Activated CD4-positive, alpha-beta T cell treated with anti-CD3 and anti-CD28 coated beads for 36 hours (primary cell): Measurements from ENCODE around the gene LTN1. TPM values are rescaled to one million over a fixed set of nuclear protein-coding genes. Genes with fewer than 3 reads are reported as not detected.

ENCODE experiments used
- ATAC-seq: fragments of 200-7000 bp; cut with Tn5 transposase; one replicate; pipeline ENCODE4 v1.10.0; 2021; ENCODE audit warnings: mild to moderate bottlenecking, moderate library complexity
- CTCF ChIA-PET: fragments of 350-600 bp; sonication (Branson Sonifier 250); formaldehyde crosslinking; loops from one replicate; lab custom pipeline; 2021; ENCODE audit warnings: antibody characterized with exemption; lab: Charles Lee
- POLR2A ChIA-PET: fragments of 350-600 bp; sonication (Branson Sonifier 250); formaldehyde crosslinking; loops from one replicate; lab custom pipeline; 2021; ENCODE audit warnings: antibody characterized with exemption, inconsistent platforms; lab: Charles Lee
- DNase-seq: peaks from one replicate; pipeline ENCODE4 v3.0.0-alpha.2; 2020
- H3K27ac Mint-ChIP-seq: one replicate; pipeline ENCODE4 v1.8.0; 2021; ENCODE audit warnings: mixed read lengths
- H3K27me3 Mint-ChIP-seq: one replicate; pipeline ENCODE4 v1.8.0; 2021; ENCODE audit warnings: mixed read lengths
- H3K36me3 Mint-ChIP-seq: one replicate; pipeline ENCODE4 v1.8.0; 2021; ENCODE audit warnings: low read depth, mixed read lengths
- H3K4me1 Mint-ChIP-seq: one replicate; pipeline ENCODE4 v1.8.0; 2021; ENCODE audit warnings: mixed read lengths
- H3K4me3 Mint-ChIP-seq: one replicate; pipeline ENCODE4 v1.8.0; 2021; ENCODE audit warnings: mild to moderate bottlenecking, moderate library complexity, mixed read lengths
- H3K9me3 Mint-ChIP-seq: one replicate; pipeline ENCODE4 v1.8.0; 2021; ENCODE audit warnings: low read depth, mixed read lengths
- intact Hi-C, 2 experiments: fragments of 100-400 bp; cut with DNase I in 1 of 2; cut with micrococcal nuclease in 1 of 2; formaldehyde crosslinking; loops; one replicate each; pipeline versions ENCODE4 v1.14.2 to v1.15.1; 2022 to 2024; cut with DNase I, micrococcal nuclease
- total RNA-seq, 2 experiments: library from RNA; stranded (reverse); gene quantifications; one replicate each; pipeline ENCODE4 v1.2.3, GENCODE V29; 2021

Gene LTN1, protein sequence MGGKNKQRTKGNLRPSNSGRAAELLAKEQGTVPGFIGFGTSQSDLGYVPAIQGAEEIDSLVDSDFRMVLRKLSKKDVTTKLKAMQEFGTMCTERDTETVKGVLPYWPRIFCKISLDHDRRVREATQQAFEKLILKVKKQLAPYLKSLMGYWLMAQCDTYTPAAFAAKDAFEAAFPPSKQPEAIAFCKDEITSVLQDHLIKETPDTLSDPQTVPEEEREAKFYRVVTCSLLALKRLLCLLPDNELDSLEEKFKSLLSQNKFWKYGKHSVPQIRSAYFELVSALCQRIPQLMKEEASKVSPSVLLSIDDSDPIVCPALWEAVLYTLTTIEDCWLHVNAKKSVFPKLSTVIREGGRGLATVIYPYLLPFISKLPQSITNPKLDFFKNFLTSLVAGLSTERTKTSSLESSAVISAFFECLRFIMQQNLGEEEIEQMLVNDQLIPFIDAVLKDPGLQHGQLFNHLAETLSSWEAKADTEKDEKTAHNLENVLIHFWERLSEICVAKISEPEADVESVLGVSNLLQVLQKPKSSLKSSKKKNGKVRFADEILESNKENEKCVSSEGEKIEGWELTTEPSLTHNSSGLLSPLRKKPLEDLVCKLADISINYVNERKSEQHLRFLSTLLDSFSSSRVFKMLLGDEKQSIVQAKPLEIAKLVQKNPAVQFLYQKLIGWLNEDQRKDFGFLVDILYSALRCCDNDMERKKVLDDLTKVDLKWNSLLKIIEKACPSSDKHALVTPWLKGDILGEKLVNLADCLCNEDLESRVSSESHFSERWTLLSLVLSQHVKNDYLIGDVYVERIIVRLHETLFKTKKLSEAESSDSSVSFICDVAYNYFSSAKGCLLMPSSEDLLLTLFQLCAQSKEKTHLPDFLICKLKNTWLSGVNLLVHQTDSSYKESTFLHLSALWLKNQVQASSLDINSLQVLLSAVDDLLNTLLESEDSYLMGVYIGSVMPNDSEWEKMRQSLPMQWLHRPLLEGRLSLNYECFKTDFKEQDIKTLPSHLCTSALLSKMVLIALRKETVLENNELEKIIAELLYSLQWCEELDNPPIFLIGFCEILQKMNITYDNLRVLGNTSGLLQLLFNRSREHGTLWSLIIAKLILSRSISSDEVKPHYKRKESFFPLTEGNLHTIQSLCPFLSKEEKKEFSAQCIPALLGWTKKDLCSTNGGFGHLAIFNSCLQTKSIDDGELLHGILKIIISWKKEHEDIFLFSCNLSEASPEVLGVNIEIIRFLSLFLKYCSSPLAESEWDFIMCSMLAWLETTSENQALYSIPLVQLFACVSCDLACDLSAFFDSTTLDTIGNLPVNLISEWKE (N-terminal part only)
- total RNA-seq = 10 to 100 TPM; 26.6 to 29.4 TPM

DNA sequence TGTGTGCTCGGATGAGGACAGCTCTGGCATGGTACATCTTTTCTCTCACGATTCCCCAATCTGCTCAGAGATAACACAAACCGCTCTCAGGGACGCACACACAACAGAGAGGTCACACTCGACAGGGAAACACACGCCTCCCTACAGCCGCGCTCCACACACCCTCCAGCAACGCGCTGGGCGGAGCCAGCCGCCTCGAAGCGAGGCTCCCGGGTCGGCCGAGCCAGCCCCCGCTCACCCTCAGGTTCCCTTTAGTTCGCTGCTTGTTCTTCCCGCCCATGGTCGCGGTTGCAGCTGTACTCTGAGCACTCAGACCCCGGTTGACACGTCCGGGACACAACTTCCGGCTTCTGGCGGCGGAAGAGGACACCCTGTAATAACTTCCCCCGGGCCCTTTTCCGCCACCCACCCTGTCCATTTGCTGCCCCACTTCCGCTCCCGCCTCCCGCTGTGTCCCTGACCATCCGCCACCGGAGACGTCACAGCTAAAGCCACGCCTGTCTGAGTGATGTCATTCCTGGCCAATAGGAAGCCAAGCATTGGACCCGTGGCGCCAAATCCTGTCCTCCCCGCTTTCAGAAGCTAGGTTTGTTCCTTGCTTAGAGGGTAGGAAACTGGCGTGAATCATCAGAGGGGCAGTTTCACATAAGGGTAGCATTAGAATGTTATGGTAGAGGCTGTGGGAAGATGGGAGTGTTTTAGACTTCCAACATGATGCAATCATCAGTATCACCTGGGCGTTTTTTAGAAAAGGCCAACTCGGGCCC is at the start of gene LTN1:
TSS of gene LTN1 (minus strand) at position 352 of the 767 bp plus-strand sequence. CDS start at position 280, 72 bp downstream.
- peaks cover 44% of the 10 kb centered on the region for H3K4me1 Mint-ChIP-seq
- CTCF ChIA-PET = interaction anchor here (0.7 to 1.9 kb wide), 5 partner anchors 10 to 84 kb away, joined by 3 to 13 read pairs (median 4); partner anchors contain the start of gene USP16
- ATAC-seq = peak; percentile 92

DNA sequence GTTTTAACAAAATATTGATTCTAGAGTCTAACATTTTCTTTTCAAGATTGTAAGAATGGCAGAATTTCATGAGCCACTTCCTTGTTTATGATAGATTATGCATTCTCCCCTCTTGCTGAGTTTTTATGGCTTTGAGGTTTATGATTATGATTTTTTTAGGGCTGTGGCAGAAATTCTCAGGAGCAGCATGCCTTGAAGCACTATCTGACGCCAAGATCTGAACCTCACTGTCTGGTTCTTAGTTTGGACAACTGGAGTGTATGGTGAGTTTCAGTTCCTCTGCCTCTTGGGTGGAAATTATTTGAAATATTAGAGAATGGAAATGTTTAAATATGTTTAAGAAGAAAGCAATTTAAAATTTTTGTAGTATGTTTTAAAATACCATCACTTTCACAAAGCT is 42.0 kb upstream of the LTN1 start:
- no peak overlapping the region for H3K4me3 Mint-ChIP-seq
- H3K36me3 Mint-ChIP-seq = peaks cover 49% of the 10 kb centered on the region
- ChIA-PET POLR2A (no interaction called here), CTCF (interaction anchor here (0.7 kb wide), 1 partner anchor 40 kb away, joined by 3 read pairs; no protein-coding TSS in a partner anchor)
- H3K27me3 Mint-ChIP-seq = no peaks in the 10 kb centered on the region
- intact Hi-C loops = no loop called here
- no peaks in the 10 kb centered on the region for H3K9me3 Mint-ChIP-seq
- no peak for ATAC-seq
- no peak for DNase-seq
- H3K27ac Mint-ChIP-seq = peak overlapping the region; percentile 47
- H3K4me1 Mint-ChIP-seq = peaks cover 10% of the 10 kb centered on the region

More for the DNA sequence above, at the start of gene LTN1:
- Mint-ChIP-seq H3K27me3 (no peaks in the 10 kb centered on the region), H3K36me3 (peaks cover 16% of the 10 kb centered on the region), H3K27ac (peak within 1 kb of the TSS; percentile 90), H3K9me3 (no peaks in the 10 kb centered on the region), H3K4me3 (peak within 1 kb of the TSS; percentile 83)
- DNase-seq = peak; percentile 100
- POLR2A ChIA-PET = interaction anchor here (0.5 to 2.1 kb wide), 7 partner anchors 10 to 81 kb away, joined by 3 to 33 read pairs (median 5); partner anchors contain the start of genes CCT8, RWDD2B and USP16
- intact Hi-C loops = loop anchor here (1.0 to 5.0 kb wide), 8 partner anchors 10 to 380 kb away; partner anchors contain the start of genes CCT8 (in 2 of the 2), USP16 (in 2 of the 2) and RWDD2B (in 1 of the 2)

DNA sequence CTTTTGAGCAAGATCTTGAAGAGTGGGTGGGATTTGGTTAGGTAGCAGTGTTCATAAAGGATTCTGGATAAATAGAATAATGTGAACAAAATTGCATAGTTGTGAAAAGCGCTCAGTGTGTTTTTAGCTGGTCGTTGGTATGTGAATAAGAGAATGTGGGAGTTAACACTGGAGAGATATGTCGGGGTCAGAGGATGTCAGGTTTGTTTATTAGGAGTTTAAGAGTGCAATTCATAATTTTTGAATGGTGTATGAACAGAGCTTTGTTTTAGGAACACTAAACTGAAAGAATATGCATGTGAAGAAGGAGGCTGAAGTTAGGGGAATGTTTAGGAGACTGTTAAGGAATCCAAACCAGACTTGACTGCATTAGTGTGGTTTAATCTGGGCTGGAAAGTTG is 41.2 kb upstream of the LTN1 start:
- no peaks in the 10 kb centered on the region for H3K9me3 Mint-ChIP-seq
- H3K4me1 Mint-ChIP-seq = peaks cover 15% of the 10 kb centered on the region
- ChIA-PET POLR2A (no interaction called here), CTCF (interaction anchor here (0.7 kb wide), 1 partner anchor 41 kb away, joined by 3 read pairs; no protein-coding TSS in a partner anchor)
- ATAC-seq = no peak
- H3K4me3 Mint-ChIP-seq = no peak overlapping the region
- no peak for DNase-seq
- H3K27me3 Mint-ChIP-seq = no peaks in the 10 kb centered on the region
- peak overlapping the region; percentile 37 for H3K27ac Mint-ChIP-seq
- peaks cover 49% of the 10 kb centered on the region for H3K36me3 Mint-ChIP-seq
- intact Hi-C loops = no loop called here

DNA sequence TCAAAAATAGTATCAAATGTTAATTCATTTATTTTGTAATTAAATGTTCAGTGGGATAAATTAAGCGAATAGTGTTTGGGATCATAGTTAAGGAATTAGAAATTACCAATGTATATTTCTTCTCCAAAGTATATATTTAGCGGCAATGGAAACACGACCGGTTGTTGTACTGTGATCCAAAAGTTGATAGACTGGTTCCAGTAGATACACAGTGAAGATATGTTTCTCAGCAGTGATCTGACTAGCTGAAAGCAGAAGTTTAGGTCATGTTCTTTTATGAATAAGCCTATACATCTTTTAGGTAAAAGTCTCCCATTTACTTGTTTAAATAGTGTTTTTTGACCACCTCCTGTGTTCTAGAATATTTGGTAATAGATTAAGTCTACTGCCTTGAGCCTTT is 40.6 kb upstream of the LTN1 start:
- no peak for ATAC-seq
- intact Hi-C loops = no loop called here
- H3K4me1 Mint-ChIP-seq = peaks cover 15% of the 10 kb centered on the region
- H3K4me3 Mint-ChIP-seq = no peak overlapping the region
- CTCF ChIA-PET = no interaction called here
- H3K9me3 Mint-ChIP-seq = no peaks in the 10 kb centered on the region
- POLR2A ChIA-PET = no interaction called here
- H3K36me3 Mint-ChIP-seq = peaks cover 54% of the 10 kb centered on the region
- peak overlapping the region; percentile 37 for H3K27ac Mint-ChIP-seq
- no peaks in the 10 kb centered on the region for H3K27me3 Mint-ChIP-seq
- no peak for DNase-seq

DNA sequence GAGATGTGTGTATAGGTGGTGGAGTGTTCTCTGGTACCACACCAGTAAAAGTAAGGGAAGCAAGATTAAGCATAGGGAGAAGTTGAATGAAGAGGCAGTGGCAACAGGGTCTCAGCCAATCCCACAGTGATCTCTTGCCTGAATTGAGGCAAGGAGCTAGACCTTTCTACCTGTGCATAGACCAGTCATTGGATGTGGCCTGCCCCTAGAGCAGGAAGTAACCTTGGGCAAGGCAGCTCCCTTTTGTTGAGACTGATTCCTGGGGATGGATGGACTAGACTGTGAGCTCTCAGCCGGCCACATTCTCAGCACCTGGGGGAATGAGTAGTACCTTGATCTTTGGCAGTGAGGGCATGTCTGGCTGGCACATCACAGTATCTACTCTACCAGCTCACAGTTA is 38.2 kb upstream of the LTN1 start:
- H3K4me3 Mint-ChIP-seq = no peak overlapping the region
- no peak for ATAC-seq
- POLR2A ChIA-PET = interaction anchor here (0.5 kb wide), 1 partner anchor 69 kb away, joined by 3 read pairs; no protein-coding TSS in a partner anchor
- H3K27me3 Mint-ChIP-seq = no peaks in the 10 kb centered on the region
- peak overlapping the region; percentile 29 for H3K27ac Mint-ChIP-seq
- CTCF ChIA-PET = interaction anchor here (0.6 to 1.0 kb wide), 2 partner anchors 46 to 298 kb away, joined by 3 read pairs; no protein-coding TSS in a partner anchor
- peaks cover 24% of the 10 kb centered on the region for H3K4me1 Mint-ChIP-seq
- DNase-seq = no peak
- H3K9me3 Mint-ChIP-seq = no peaks in the 10 kb centered on the region
- H3K36me3 Mint-ChIP-seq = peaks cover 49% of the 10 kb centered on the region
- intact Hi-C loops = no loop called here

DNA sequence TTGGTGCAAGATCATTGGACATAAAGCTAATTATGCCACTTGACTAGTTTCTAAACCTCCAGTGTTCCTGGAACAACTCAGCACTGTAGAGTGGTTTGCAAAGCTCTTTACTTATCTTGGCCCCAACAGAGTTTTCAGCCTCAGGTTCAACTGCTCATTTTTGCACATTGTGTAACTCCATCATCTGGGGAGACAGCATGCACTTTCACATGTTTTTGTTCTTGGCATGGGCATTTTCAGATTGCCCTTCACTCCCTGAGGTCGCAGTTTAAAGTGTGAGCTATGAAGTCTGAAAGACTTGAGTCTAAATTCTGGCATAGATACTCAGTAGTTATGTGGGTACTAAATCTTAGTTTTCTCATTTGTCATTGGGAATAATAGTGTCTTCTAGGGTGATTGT is 36.8 kb upstream of the LTN1 start:
- Mint-ChIP-seq H3K9me3 (no peaks in the 10 kb centered on the region), H3K4me1 (peaks cover 30% of the 10 kb centered on the region), H3K36me3 (peaks cover 47% of the 10 kb centered on the region), H3K27ac (peak overlapping the region; percentile 47), H3K27me3 (no peaks in the 10 kb centered on the region), H3K4me3 (no peak overlapping the region)
- POLR2A ChIA-PET = interaction anchor here (0.7 to 0.8 kb wide), 2 partner anchors 43 to 47 kb away, joined by 3 read pairs; no protein-coding TSS in a partner anchor
- CTCF ChIA-PET = interaction anchor here (0.8 kb wide), 1 partner anchor 11 kb away, joined by 4 read pairs; no protein-coding TSS in a partner anchor
- ATAC-seq = no peak
- no peak for DNase-seq
- intact Hi-C loops = loop anchor here in 1 of 2 experiments (10.0 kb wide), 1 partner anchor 145 kb away; a partner anchor contains a TSS

DNA sequence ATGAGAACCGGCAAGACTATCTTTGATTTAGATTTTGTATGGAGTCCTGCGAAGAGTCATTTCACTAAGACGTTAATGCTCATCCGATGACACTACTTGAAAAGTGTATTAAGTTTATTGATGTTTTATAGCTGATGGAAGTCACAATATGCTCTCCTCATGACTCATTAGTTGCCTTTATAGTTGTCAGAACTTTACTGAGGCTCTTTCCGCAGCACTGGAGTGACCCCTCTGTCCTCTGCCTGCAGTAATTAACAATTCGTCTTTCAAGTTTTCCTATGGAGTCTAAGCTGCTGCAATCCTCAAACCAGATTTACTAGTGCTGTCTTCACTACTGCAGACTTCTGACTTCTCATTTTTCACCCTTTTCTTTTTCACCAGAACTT is 32.6 kb upstream of the LTN1 start:
- POLR2A ChIA-PET = interaction anchor here (0.7 to 2.4 kb wide), 6 partner anchors 23 to 275 kb away, joined by 3 to 32 read pairs (median 7); partner anchors contain the start of genes CCT8 and LTN1
- H3K4me1 Mint-ChIP-seq = peaks cover 41% of the 10 kb centered on the region
- H3K36me3 Mint-ChIP-seq = peaks cover 21% of the 10 kb centered on the region
- ATAC-seq (peak; percentile 16), DNase-seq (peak; percentile 32)
- no peaks in the 10 kb centered on the region for H3K27me3 Mint-ChIP-seq
- intact Hi-C loops = loop anchor here in 1 of 2 experiments (10.0 kb wide), 1 partner anchor 141 kb away; a partner anchor contains a TSS
- no peaks in the 10 kb centered on the region for H3K9me3 Mint-ChIP-seq
- peak overlapping the region; percentile 96 for H3K27ac Mint-ChIP-seq
- CTCF ChIA-PET = interaction anchor here (0.8 to 1.4 kb wide), 6 partner anchors 14 to 51 kb away, joined by 3 to 7 read pairs (median 4); partner anchors contain the start of gene LTN1
- H3K4me3 Mint-ChIP-seq = peak overlapping the region; percentile 90

DNA sequence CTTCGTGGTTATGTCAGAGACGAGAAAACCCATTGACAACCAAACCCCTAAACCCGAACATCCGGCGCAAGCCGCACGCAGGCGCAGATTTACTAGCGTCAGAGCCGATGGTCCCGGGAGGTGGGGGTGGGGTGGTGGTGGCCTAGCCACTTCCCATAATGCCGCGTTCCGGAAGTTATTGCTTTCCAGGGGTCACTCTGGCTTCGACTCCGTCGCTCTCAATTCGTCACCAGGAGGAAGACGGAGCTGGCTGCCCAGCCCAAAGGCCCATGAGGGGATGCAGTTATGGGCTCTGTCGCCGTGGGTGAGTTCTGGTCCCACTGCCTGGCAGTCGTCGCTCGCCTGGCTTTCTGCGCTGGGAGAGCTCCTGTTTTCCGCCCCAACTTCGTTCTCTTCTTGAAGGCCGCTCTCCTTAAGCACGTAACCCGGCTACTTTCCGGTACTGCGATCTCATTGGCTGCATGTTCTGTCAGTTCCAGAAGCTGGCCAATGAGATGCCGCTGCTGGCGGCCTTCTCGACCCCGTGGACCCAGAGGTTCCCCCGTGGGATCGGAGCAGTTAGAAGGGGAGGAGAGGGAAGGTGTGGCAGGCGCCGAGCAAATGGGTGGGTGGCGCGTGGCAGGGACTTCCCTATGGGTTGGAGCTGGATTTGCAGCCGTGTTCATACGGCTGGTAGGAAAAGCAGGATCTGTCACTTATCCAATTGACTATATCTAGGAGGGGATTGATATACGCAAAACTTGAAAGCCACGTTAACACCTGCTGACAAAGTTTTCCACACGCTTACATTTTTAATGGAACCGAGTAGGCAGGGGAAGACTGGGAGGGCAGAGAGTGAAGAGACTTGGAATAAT is 32.0 kb upstream of the LTN1 start, which contains the start of gene USP16:
TSS of gene USP16 (plus strand) at position 195 of the 854 bp plus-strand sequence. CDS start 3,246 bp downstream, outside the sequence.
- Mint-ChIP-seq H3K4me1 (peaks cover 46% of the 10 kb centered on the region), H3K27me3 (no peaks in the 10 kb centered on the region), H3K36me3 (peaks cover 20% of the 10 kb centered on the region), H3K9me3 (no peaks in the 10 kb centered on the region), H3K4me3 (peak within 1 kb of the TSS; percentile 90), H3K27ac (peak within 1 kb of the TSS; percentile 96)
- ATAC-seq (peak; percentile 95), DNase-seq (peak; percentile 94)
- CTCF ChIA-PET = interaction anchor here (0.6 to 3.0 kb wide), 10 partner anchors 15 to 427 kb away, joined by 3 to 13 read pairs (median 4); partner anchors contain the start of gene LTN1
- POLR2A ChIA-PET = interaction anchor here (0.7 to 2.4 kb wide), 7 partner anchors 22 to 276 kb away, joined by 3 to 32 read pairs (median 4); partner anchors contain the start of genes CCT8 and LTN1
- intact Hi-C loops = loop anchor here (1.0 to 10.0 kb wide), 8 partner anchors 22 to 274 kb away; partner anchors contain the start of genes CCT8 (in 2 of the 2), LTN1 (in 2 of the 2) and BACH1 (in 1 of the 2)
